DMS 273 treated with DMSO at 0.1 percent for 48 hours (cell line): ENCODE data around the gene BTBD1.

Experiments used
- DNase-seq: peaks from one replicate; lab custom pipeline; 2025; lab: John Stamatoyannopoulos, UW

Gene BTBD1

DNA sequence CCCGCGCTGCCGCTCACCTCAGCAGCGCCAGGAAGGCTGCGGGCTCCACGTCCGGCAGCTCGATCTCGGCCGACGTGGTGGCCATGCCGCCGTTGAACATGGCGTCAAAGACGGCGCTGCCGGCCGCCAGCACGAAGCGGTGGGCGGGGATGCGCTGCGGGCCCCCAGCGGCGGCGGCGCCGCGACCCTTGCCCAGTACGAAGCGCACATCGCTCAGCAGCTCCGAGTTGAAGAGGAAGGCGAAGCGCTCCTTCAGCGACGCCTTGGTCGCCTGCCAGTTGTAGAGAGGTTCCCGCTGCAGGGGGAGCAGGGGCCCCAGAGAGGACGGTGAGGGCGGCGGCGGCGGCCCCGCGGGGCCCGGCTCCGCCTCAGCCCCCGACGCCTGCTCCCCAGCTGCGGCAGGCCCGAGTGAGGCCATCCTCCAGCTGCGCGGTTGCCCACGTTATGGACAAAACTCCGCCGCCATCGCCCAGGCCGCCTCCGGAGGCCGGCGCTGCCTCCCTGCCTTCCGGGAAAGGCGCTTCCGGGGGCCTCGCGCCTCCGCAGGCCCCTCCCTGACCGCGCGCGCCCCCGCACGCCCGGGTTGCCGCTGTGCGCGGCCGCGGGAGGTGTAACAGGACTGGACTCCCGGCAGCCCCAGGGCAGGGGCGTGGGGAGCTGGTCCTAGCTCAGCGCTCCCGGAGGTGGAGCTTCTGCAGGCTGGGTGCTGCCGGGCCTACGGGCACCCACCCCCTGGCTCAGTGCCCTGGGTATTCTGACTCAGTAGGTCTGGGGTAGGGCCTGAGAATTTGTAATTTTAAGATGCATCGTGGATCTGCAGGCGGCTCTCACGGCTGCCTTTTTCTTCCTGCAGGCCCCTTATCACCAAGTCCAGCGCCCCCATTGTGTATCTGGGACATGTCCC lies at the start of gene BTBD1:
TSS of gene BTBD1 (minus strand) at position 519 of the 904 bp plus-strand sequence. CDS start at position 418, 101 bp downstream.
- peak; percentile 57 for DNase-seq

- DNase-seq = no peak
These were observed 48.9 kb upstream of the BTBD1 start for GRCh38 chr15:83115831-83116565.

- no peak for DNase-seq
These were observed 48.4 kb upstream of the BTBD1 start for GRCh38 chr15:83115410-83115809.

DNA sequence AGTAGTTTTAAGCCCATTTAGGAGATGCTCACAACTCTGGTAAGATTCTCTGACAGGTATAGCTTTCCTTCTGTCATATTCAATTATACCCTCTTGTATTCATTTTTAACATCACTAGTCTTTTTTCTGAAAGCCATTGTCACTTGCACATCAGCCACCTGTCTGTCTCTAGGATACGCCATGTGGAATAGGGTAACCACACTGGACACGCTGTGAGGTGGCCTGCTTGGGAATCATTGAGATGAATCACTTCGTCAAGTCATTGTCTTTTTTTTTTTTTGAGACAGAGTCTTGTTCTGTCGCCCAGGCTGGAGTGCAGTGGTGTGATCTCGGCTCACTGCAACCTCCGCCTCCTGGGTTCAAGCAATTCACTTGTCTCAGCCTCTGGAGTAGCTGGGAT lies 47.8 kb upstream of the BTBD1 start:
- no peak for DNase-seq

DNA sequence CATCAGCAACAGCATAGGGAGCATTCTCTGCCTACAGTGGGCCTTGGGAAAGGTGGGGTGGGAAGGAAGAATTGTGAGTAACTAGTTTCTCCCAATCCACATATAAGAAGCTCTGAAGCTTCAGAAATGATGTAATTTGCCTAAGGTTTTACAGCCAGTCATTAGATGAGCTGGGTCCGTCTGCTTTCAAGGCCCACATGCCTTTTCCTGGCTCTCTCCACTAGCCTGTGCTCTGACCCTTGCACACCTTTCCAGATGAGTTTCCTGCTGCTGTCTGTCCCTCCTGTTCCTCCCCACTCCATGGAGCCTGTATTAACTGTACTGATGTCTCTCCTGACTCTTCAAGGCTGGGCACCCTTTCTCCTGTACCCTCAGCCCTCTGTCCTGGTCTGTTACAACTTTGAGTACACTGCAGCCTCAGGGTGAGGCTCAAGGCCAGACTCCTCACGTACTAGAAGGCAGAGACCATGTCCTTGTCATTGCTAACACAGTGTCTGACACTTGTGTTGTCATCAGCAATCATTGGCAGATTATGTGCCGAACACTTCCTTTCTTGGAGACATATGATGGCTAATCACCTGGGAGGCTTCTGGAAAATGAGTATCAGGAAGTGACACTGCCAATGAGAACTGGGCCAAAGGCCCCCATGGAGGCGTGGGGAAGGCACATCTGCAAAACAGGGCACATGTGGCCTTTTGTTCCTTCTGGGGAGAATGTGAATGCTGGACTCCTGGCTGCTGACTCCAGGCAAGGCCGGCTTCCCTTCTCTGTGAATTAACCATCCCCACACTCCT lies 47.0 kb upstream of the BTBD1 start:
- no peak for DNase-seq

DNA sequence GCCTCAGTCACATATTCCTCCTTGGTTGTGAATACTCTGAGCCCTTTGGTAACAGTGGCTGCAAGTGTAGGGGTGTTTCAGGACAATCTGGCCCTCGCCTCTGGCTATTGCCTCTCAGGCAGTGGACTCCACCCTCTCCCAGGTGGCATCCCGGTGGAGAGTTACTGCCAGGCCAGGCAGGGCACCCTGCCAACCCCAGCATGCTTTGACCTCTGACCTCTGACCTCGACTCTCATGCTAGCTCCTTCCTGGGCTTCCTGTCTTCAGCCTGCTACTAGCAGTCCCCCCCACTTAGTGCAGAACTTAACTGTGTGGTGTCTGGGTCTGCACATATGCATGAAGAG lies 45.9 kb upstream of the BTBD1 start:
- DNase-seq = no peak

DNA sequence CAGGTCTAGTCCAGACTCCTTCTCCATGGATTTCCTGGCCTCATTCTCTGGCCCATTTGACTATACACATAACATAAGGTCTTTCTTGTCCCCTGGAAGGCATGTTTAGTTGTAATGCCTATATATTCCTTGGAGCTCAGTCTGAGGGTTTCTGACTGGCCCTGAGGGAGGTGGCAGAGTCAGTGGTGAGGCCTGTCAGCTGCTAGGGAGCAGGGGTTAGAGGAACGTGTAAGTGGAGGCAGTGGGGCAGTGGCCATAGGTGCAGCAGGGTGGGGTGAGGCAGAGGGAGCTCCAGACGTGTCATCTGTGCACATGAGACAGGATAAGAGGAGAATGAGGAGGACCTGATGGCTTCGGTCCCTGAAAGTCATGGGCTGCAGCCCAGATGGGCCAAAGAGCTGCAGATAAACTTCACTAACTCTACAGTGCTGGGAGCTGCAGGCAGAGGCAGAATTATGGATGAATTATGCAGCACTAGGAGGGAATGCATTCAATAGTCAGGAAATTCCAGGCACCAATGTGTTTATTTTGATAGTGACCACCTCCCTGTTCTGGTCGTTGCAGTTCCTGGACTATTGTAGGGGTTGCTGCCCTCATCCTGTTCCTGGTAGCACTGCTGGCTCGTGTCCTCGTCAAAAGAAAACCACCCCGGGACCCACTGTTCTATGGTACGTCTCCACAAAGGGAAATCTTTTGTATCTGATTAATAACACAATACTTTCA lies 45.3 kb upstream of the BTBD1 start:
- DNase-seq = no peak

- no peak for DNase-seq
These were observed 44.1 kb upstream of the BTBD1 start for GRCh38 chr15:83111149-83111548.

DNA sequence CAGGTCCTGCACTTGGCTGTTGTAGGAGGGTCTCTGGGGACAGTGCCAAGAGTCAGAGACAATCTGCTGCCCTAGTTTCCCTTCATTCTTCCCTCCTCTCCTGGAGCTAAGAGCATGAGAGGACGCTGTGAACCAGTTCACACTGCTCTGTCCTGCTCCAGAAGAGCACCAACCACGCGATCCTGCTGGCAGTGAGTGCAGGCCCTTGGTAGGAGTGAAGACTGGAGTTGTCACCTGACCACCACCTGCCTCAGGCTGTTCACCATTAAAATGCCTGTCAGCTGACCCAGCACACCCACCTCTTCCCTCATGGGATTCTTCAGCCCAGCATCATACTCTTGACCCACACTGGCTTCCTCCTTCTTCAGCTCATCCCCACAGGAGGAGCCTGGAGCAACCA lies 43.3 kb upstream of the BTBD1 start:
- DNase-seq = no peak

GRCh38 chr15:83109532-83109931 lies 42.5 kb upstream of the BTBD1 start:
- no peak for DNase-seq

- DNase-seq = no peak
These were observed 41.5 kb upstream of the BTBD1 start for GRCh38 chr15:83108266-83109219.

DNA sequence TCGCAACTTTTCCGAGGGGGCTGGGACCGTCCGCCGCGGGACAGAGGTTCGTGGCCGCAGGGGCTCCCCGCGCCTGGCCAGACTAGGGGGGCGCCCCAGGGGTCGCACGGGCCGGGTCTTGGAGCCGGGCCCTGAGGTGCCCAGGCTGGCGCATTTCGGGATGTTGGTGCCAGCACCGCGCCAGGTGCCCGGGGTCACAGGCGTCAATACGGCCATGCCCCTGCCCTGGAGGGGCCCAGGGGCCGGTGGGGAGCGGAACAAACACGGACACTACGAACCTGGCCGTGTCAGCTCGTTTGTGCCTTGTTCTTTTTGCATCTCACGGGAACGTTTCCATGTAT lies 40.8 kb upstream of the BTBD1 start:
- no peak for DNase-seq

DNA sequence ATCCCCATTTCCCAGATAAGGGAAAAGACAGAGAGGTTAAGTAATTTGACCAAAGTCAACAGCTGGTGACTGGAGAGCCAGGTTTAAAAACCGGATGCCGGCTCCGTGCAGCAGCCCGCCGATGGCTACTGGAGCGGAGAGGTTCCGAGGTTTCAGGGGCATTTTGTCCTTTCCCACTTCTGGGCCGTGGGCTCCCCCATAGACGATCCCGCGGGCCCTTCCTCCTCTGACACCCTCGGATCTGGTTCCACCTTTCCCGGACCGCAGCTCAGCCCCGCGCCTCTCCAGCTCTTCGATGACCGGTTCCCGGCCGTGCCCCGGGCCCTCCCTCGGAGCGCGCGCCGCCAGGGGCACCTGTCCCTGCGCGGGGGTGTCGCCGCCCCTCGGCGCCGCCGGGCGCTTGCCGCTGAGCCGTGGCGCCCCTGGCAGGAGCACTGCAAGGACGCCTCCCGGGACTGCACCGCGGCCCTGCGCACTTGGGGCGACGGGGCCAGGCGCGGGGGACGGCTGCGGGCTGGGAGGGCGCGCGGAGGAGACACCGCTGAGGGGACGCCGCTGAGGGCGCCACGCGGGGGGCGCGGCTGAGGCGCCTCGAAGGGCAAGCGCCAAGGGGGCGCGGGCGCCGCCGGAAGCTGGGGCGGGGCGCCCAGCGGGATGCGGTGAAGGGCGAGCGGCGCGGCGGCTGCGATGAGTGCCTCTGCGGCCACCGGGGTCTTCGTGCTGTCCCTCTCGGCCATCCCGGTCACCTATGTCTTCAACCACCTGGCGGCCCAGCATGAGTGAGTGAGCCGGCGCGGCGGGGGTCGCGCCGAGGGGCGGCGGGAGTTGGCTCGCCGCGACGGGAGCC lies 40.2 kb upstream of the BTBD1 start, which contains the start of gene TM6SF1:
TSS of gene TM6SF1 (plus strand) at position 652 of the 847 bp plus-strand sequence. CDS start at position 688, 36 bp downstream.
- no peak for DNase-seq

DNA sequence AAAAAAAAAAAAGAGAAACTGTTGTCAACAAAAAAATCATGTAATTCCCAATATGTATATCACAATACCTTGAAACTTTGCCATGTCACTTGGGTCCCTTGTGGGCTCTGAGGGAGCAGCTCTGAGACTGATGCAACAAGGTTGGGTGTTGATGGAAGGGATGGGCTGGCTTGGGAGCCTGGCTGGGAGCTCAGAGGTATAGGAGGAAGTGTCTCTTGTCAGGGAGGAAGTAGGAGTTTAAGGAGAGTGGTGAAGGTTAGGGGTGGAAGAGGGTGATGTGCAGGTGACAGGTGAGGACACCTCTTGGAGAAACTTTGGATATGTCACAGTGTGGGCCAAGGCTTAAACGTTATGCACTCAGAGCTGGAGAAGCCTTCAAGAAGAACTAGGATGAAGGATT lies 38.4 kb upstream of the BTBD1 start:
- no peak for DNase-seq

- no peak for DNase-seq
These were observed 37.1 kb upstream of the BTBD1 start for GRCh38 chr15:83104141-83104540.

DNA sequence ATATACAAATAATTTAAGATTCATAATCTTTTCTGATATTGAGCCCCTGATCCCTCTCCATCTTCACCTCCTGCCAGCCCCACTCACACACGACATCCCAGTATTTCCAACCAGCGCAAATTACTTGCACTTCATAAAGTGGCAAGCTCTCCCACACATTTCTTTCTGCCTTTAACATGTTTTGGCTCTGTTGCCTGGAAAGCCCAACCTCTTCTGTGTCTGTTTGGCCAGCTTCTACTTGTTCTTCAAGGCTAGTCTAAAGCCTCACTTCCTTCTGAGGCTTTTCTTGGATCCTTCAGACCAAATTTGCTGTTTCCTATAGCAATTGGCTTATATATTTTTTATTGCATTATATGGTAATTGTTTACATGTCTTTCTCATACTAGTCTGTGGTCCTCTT lies 35.3 kb upstream of the BTBD1 start:
- DNase-seq = no peak

- DNase-seq = no peak
These were observed 33.1 kb upstream of the BTBD1 start for GRCh38 chr15:83100097-83100646.

GRCh38 chr15:83099290-83099689 lies 32.2 kb upstream of the BTBD1 start:
- DNase-seq = no peak

GRCh38 chr15:83098079-83098478 lies 31.0 kb upstream of the BTBD1 start:
- DNase-seq = no peak
